Kidney (tissue), 14 donors: ENCODE data around the gene RAD51B. TPM values are rescaled to one million over a fixed set of nuclear protein-coding genes. Genes with fewer than 3 reads are reported as not detected.

Source experiments
- DNase-seq, 5 donors: peaks; one replicate each; pipeline ENCODE4 v3.0.0-alpha.2; 2013 to 2020
- FAIRE-seq: peaks from 2 replicates; lab custom pipeline; 2012; peaks lifted over from hg19 to GRCh38; lab: Jason Lieb, UNC
- H3K27ac ChIP-seq, 2 donors: one replicate each; pipeline ENCODE4 v1.7.0; 2013; ENCODE audit warnings: low read depth in 2 of 2, low read length in 2 of 2, inconsistent platforms in 1 of 2
- H3K27me3 ChIP-seq: one replicate; pipeline ENCODE4 v1.7.1; 2013; ENCODE audit warnings: low read length, inconsistent platforms; ENCODE audit not compliant: control insufficient read depth, insufficient read depth
- H3K36me3 ChIP-seq, 3 donors: one replicate each; pipeline versions ENCODE4 v1.7.0 to v1.7.1; 2013; ENCODE audit warnings: low read length in 3 of 3, control low read depth in 1 of 3, inconsistent platforms in 1 of 3; ENCODE audit not compliant: insufficient read depth in 3 of 3, control insufficient read depth in 2 of 3
- H3K4me1 ChIP-seq, 3 donors: one replicate each; pipeline versions ENCODE4 v1.7.0 to v1.7.1; 2013; ENCODE audit warnings: low read length in 3 of 3, inconsistent platforms in 1 of 3, low read depth in 1 of 3; ENCODE audit not compliant: control insufficient read depth in 2 of 3, insufficient read depth in 2 of 3
- H3K4me3 ChIP-seq, 3 donors: one replicate each; pipeline versions ENCODE4 v1.7.0 to v1.8.1; 2013; ENCODE audit warnings: low read length in 3 of 3, control low read depth in 1 of 3, inconsistent platforms in 1 of 3
- H3K9ac ChIP-seq, 3 donors: one replicate each; pipeline versions ENCODE4 v1.7.0 to v1.7.1; 2013; ENCODE audit warnings: low read length in 3 of 3, control low read depth in 1 of 3, inconsistent platforms in 1 of 3
- H3K9me3 ChIP-seq, 3 donors: one replicate each; pipeline versions ENCODE4 v1.7.0 to v1.7.1; 2013; ENCODE audit warnings: low read length in 3 of 3, control low read depth in 1 of 3, inconsistent platforms in 1 of 3; ENCODE audit not compliant: control insufficient read depth in 2 of 3, insufficient read depth in 1 of 3
- CTCF ChIP-seq: IDR thresholded peaks from 3 replicates; pipeline ENCODE4 v1.5.1; 2012; ENCODE audit warnings: mild to moderate bottlenecking, moderate library complexity, borderline replicate concordance; ENCODE audit not compliant: insufficient read depth; ENCODE audit errors: extremely low read depth
- intact Hi-C: fragments of 100-400 bp; cut with DNase I; formaldehyde crosslinking; loops from one replicate; pipeline ENCODE4 v1.11.1; 2022
- polyA plus RNA-seq: library from polyadenylated mRNA; stranded (reverse); fragments of 350-450 nt; fragmentation: Illumina TruSeq; extraction: RNeasy Lipid Tissue Mini Kit (QIAGEN cat#74804); gene quantifications from one replicate; pipeline ENCODE4 v1.2.3, GENCODE V29; 2014; ENCODE audit warnings: low read depth, low replicate concordance; ENCODE audit not compliant: insufficient read depth
- total RNA-seq: library from RNA; stranded (reverse); fragmentation: NEBNext Ultra II Directional; extraction: Animal tissue kit (Norgen Biotek cat#: 25700); gene quantifications from one replicate; pipeline ENCODE4 v1.2.1, GENCODE V29; 2021
- donor health status: control.
- donor health status: control.
- donor health status: control.
- donor health status: control.
- donor health status: control.
- donor health status: DM: yes; HTN: yes; CAD: no.
- donor health status: Normal renal cell carcinoma (clear cell type).

The RAD51B gene
- total and polyA plus RNA-seq, 2 donors from 2014 or later = 6.9 to 18.0 TPM

DNA sequence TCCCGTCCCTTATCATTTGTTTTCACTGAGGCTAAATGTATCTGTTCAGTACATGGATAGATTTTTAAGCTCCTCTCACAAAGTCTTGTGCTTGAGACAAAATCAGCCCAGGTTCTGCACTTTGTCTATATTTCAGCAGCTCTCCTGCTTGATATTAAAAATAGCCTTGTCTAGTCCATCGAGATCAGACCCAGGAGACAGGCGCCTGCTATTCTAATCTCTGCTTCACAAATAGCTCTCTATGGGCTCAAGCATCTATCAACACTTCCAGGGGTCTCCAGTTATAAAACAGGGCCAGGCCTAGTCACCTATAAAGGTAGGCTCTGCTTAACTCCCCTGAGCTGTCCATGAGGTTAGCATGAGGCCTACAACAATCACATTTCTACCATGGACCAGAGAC, 910.8 kb downstream of the RAD51B start:
- Histone ChIP-seq H3K27ac (no peak overlapping the region), H3K4me1 (peaks cover 0 to 7% (median 0%) of the 10 kb centered on the region in 3 donors), H3K9ac (no peak overlapping the region), H3K27me3 (no peaks in the 10 kb centered on the region), H3K36me3 (no peaks in the 10 kb centered on the region), H3K4me3 (no peak overlapping the region), H3K9me3 (no peaks in the 10 kb centered on the region)
- TF ChIP-seq CTCF = no peak
- DNase-seq (no peak), FAIRE-seq (no peak)
- intact Hi-C loops = no loop called here

DNA sequence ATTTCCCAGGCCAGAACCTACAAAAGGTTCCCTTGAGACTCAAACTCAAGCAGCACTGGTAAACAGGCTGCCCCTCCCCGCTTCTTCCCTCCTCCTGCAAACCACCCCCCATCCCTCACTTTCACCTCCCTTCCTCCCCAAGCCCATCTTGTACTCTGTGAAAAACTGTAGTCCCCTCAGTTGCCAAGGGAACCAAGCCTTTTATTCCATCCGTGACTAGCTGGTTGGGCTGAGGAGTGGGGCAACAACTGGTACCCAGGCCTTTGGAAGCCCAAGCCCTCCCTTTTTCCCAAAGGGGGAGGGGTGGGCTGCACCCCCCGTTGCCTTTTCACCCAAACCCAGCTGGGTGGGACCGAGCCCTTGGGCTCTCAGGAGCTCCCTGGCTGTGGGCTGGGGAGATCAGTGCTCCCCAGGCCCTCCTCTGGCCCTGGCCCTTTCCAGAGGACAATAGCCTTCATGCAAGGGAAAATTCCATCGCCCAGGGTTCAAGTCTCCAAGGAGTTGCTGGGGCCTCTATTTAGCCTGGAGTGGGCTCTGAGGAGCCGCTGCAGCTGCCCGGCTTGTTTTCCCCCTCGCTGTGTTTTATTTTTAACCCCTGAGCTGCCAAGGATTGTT, 911.3 kb downstream of the RAD51B start:
- Histone ChIP-seq H3K36me3 (no peaks in the 10 kb centered on the region), H3K9me3 (no peaks in the 10 kb centered on the region), H3K4me3 (no peak overlapping the region), H3K27me3 (no peaks in the 10 kb centered on the region), H3K9ac (no peak overlapping the region), H3K27ac (no peak overlapping the region), H3K4me1 (peaks cover 0 to 7% (median under 1%) of the 10 kb centered on the region in 3 donors)
- TF ChIP-seq CTCF = no peak
- DNase-seq = peak in 4 of 5 donors; percentile 52 to 82 (median 70)
- intact Hi-C loops = no loop called here
- FAIRE-seq = no peak

DNA sequence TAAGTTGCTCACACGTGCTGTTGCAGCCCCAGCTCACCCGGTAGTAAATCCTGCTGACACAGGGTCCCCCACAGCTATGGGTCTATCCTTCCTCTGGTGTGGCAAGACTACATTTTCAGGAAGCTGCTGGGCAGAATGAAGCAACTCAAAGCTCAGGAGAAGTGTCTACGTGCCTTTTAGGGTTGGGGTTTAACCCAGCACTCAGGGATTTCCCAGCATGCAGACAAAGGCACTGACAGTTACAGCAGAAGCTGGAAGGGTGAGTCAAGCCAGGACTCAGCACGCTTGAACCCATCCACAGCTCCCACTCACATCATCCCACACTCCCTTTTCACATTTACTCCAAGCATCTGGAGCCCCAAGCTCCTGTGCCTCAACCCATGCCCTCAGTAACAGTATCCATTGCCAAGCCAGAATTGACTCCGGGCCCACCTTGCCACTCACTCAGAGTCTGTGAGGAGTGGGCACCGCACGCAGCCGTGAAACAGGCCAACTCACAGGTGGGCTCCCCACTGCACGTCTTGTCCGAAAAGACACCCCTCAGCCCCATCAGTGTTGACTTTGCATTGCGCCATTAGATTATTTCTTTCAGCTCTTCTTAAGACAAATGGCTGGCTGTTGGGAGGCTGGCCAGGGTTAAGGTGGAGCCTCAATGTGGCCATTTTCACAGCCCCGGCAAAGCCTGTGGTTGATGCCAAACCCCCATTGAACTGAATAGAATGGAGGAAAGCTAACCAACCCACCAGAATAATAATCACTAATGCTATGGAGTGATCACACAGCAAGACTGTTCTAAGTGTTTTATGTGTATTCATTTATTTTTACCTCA, 913.7 kb downstream of the RAD51B start:
- Histone ChIP-seq H3K27ac (no peak overlapping the region), H3K9ac (no peak overlapping the region), H3K27me3 (no peaks in the 10 kb centered on the region), H3K4me1 (peaks cover 0 to 9% (median 5%) of the 10 kb centered on the region in 3 donors), H3K36me3 (no peaks in the 10 kb centered on the region), H3K9me3 (no peaks in the 10 kb centered on the region), H3K4me3 (no peak overlapping the region)
- no peak for DNase-seq
- TF ChIP-seq CTCF = no peak
- intact Hi-C loops = no loop called here
- FAIRE-seq = no peak
